ENCODE measurements around the gene CFI.
"Not testable (repeated sequence)": the region's sequence is repeated elsewhere in the genome, so short reads cannot be mapped to it uniquely, and the experiment has no call there.

Gene CFI

DNA sequence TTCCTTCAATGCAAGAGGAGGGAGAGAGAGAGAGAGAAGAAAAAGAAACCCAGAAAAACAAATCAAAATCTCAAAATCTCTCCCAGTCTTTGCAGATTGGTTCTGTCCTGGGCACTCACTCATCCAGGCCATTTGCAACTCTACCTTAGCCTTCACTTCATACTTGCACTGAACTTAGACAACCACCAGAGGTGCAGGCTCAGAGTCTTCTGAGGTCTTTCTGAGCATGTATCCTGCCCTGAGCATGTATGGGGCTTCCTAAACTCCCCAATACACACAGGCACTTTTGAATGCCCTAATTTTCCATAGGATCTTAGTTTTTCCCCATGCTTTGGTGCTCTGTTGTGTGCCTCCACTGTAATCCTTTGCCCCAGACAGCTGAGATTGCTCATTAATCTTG lies 2.9 kb downstream of the CFI start:
- DNase-seq (ENCODE audit: low spot score), result no peak

DNA sequence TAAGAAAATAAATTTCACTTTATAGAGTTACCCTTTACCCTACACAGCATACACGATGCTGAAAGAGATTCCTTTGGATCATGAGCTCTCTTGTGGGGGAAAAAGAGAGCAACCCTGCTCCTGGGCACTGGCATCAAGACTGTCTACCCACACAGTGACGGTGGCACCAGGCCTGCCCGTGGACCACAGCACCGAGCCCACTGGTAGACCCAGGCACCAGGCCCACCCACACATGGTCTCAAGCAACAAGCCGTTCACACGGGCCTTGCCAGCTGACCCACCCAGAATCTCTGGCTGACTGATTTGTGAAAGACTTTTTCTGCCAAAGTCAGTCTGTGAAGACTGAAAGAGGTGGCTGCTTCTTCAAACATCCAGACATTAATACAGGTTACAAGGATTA lies 6.7 kb downstream of the CFI start:
- no peak for DNase-seq (ENCODE audit: low spot score)

DNA sequence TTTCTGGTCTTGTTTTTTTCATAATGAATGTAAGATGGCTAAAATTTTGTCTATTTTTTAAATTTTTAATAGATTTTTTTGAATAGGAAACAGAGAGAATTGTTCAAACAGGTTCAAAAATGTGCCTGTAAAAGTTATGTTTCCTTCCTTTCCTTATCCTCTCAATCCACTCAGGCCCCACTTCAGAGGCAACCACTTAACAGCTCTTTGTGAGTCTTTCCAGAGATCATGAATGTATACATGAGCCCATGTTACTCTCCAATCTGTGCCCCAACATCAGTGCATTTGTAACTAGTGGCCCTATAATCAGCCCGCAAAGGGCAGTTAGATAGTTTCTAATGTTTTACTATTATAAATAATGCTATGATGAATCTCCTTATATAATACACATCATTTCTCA lies 14.0 kb downstream of the CFI start:
- no peak for DNase-seq (ENCODE audit: low spot score)

DNA sequence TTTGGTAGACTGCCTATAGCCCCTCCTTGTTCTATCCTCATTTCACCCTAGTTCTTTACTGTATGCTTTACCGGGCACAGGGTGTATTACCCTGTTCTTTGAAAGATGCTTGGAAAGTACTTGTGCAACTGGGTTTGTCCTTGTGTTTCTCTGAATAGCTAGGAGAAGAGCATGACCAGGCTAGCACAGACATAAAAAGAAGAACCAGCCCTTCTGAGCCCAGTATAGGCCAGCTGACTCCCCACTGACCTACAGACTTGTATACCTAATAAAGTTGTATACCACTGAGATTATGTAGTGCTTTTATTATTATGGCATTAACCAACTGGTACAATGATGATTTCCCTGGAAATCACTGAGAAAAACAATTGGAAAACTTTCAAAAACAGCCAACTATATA lies 15.0 kb downstream of the CFI start:
- DNase-seq (ENCODE audit: low spot score), result no peak

DNA sequence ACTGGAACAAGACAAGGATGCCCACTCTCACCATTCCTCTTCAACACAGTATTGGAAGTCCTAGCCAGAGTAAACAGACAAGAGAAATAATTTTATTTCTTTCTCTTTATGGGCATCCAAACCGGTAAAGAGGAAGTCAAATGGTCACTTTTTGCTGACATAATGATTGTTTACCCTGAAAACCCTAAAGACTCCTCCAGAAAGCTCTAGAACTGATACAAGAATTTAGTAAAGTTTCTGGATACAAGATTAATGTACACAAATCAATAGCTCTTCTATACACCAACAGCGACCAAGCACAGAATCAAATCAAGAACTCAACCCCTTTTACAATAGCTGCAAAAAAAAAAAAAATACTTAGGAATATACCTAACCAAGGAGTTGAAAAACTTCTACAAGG lies 19.7 kb downstream of the CFI start:
- DNase-seq (ENCODE audit: low spot score), result not testable (repeated sequence)

DNA sequence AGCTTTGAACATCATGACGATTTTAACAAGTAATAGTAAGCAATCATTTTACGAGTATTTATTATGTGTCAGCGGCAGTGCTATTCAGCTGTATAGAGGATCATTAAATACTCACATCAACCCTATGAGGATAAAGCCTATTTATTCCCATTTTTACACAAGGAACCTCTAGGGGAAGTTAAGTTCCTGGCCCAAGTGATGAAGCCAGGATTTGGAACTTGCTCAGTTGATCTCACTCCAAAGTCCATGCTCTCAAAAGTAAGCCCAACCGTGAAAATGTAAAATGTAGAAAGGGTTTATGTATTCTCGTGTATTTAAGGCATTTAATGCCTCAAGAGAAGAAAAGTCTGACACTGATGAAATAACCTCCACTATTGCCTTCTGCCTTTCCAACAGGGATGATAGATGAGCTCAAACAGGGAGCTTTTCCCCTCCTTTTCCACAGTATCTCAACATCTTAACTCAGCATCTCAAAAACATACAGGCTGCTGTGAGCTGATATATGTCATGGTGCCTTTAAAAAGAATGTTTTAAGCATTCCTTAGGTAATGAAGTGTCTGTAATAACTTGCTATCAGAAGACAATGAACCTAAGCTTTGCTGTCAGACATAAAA lies 36.9 kb downstream of the CFI start:
- no peak for DNase-seq (ENCODE audit: low spot score)

DNA sequence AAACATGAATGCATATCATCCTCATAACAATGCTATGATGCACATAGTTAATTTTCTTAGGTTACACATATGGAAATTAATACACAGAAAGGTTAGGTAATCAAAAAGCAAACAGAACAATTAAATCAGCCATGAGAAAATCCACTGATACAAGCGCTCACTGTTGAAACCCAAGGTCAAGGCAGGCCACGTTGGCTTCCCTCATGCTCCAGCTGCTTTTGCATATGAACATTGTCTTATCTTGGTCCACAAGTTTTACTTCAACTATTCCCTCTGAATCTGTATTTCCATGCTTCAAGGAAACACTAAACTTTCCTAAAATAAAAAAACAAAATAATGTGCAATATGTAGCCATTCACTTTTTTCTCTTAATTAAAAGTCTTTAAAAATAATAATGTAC lies 37.4 kb downstream of the CFI start:
- no peak for DNase-seq (ENCODE audit: low spot score)

DNA sequence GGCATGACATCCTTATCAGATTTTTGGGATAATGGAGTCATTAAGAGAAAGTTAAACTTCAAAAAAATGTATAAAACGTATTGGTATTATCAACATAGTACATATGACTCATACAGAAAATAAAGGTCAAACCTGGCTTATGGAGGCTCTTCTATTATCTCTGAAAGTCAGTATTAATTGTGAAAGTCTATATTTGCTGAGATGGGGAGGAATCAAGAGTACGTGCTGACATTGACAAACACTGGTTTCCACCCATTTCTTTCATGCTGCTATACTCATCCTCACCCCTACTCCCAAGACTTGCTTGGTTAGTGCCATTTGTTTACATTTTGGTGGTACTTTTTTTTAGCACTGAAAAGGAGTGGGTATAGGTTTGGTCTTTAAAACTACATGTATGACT lies 41.1 kb downstream of the CFI start:
- DNase-seq (ENCODE audit: low spot score), result no peak

DNA sequence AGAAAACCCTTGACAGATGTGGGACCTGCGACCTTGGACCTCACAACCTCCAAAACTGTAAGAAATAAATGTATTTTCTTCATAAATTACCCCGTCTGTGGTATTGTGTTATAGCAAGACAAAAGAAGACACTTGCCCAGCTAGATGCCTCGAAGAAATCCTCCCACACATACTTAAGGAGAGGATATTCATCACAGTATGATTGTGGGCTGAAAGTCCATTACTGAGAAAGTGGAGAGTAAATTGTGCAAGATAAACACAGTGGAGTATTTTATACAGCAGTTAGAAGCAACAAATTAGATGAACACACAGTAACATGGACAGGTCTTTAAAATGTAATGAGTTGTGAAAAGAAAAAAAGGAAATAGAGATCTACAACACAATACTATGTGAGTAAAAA lies 46.1 kb downstream of the CFI start:
- DNase-seq (ENCODE audit: low spot score), result no peak

DNA sequence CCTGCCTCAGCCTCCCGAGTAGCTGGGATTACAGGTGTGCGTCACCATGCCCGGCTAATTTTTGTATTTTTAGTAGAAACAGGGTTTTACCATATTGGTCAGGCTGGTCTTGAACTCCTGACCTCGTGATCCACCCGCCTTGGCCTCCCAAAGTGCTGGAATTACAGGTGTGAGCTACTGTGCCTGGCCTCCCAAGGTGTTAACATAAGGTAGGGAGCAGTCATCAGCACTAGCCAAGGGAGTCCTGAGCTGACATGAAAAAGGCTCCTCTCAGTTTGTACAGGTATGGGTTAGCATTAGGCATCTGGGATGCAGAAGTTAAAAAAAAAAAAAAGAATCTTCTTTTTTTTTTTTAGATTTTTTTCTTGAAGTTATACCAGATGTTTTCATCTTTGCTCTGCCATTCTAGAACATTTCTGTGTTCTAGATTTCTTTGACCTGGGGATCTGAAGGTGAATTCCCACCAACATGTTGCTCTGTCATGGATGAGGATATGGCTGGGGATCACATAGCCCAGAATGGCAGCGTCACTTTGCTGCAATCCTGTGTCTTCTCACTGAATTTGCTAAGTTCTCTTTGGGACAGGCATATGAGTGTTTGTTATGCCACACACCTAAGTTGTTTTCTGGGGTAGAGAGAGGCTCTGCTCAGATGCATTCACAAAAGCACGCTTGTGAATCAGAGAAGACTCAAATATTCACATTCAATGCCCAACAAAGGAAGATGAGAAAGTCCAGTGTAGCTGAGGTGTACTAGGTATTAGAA lies 47.5 kb downstream of the CFI start:
- no peak for DNase-seq (ENCODE audit: low spot score)

DNA sequence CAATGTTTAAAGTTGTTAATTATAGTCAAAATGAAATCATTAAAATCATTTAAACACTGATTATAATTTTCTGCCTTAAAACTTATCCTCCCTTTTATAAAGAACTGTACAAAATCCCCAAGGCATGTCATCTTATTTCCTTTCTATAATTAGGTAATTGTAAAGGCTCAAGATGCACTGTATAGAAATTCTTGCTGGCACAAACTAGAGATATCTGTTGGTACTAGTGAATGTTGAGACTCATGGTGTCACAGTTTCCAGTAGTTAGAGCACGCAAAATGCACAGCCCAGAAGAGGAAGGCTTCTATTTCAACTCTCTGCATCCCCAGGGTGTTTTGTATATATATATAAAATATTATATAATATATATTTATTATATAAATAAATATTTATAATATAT lies 49.3 kb downstream of the CFI start:
- no peak for DNase-seq (ENCODE audit: low spot score)

DNA sequence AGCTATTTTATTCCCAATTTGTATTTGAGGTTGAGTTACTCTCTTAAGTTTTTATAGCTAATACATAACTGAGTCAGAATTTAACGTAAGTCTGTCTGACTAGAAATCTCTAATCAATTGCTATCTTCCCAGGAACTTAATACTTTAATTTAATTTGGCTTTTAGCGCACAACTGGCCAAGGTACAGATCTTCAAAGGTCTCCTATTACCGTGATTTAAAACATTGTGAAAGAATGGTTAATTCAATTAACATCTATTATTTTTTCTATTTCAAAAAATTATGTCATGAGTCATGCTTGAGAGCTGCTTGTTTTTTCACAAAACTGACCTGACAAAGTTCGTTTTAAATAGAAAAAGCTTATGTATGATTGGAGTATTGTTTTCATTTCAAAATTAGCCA lies 49.9 kb downstream of the CFI start:
- no peak for DNase-seq (ENCODE audit: low spot score)

DNA sequence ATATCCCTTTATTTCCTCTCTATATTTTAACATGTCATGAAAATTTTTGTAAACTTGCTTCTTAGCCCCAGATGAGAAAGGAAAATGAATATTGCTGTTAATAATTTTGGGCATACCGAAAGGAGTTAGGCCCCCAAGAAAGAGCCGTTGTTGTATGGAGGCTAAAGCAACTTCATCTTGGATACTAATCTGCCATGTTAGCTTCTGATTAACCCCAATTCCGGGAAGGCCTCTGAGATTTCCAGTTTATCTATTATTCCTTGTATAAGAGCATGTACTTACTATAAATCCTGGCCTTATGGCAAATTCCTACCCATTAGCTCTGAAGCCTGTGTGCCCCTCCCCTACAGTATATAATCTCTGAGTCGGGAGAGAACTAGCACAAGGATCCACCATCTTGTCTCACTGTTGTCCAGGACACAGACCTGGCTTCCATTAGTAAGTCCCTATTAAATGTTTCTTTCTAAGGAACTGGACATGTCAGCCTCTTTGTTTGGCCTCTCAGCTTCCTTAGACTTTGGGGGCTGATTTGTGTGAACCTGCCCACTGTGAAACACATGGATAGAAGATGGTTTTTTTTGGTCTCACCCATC lies 51.1 kb downstream of the CFI start:
- DNase-seq (ENCODE audit: low spot score), result no peak

DNA sequence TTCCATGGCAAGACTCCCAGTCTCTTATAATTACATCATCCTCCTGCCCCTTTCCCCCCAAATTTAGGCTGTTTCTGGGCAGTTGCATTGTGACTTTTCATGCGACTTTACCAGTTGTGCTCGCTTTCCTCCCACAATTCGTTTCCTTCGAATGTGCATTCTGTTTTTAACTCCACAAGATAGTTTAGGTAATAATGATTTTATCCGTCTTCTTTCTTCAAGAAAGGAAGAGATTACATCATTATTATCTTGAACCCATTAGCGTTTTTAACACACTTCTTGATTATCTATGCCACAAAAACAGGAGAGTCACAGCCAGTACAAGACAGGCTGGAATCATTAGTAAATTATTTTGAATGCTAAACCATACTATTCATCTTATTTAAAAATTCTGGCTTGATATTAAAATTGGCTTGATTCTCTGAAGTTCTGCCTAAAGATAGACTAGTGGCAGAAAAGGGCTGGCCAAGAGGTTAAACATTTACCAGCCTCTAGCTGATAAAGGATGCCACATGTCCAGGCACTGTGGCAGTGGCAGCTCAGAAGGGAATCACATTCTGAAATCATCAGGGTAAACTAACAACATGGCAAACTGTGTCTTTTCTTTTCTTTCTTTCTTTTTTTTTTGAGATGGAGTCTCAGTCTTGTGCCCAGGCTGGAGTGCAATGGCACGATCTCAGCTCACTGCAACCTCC lies 52.3 kb downstream of the CFI start:
- no peak for DNase-seq (ENCODE audit: low spot score)

DNA sequence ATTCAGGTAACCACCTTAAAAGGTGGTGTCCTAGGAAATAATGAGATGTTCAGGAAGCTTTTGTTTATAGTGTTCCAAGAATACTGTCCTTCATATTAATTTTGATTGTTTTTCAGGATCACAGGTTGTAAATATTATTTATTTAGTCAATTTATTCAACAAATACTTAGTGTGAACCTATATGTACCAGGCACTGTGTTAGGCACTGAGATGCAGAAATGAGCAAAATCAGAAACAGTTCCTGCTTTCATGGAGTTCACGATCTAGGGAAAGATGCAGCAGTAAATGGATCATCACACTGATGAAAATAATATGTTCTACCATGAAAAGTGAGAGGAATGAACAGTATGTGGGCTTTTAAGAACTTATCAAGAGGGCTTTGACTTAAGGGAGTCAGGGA lies 53.7 kb downstream of the CFI start:
- no peak for DNase-seq (ENCODE audit: low spot score)

DNA sequence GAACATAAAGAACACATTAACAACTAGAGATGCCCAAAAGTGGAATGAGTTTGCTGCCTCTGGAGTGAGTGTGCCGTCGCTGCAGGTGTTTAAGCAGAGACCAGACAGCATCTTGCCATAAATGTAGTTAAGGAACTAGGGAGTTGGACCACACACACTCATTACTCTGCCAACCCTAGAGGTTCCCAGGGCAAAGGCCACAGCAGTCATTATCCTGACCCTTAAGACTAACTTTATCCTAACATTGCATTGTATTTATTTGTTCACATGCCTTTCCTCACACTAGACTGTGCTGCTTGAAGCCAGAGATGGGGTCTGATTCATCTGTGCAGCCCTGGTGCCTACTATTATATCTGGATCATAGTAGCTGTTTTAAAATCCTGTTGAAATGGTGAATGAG lies 55.1 kb downstream of the CFI start:
- no peak for DNase-seq (ENCODE audit: low spot score)

DNA sequence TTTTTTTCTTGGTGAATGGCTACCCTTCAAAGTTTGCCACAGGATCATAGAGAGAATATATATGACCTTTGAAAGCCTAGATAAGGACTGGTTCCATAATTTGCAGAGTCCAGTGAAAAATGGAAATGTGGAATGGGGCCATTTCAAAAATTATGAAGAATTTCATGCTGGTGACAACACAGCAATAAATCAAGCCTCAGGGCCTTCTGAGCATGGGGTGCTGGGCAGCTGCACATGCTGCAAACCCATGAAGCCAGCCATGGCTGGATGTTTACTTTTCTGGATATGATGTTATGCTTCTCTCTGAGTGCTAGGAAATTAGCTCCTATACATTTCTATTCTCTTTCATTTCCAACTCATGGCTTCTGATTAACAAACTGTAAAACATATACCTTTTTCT lies 56.0 kb downstream of the CFI start:
- no peak for DNase-seq (ENCODE audit: low spot score)

DNA sequence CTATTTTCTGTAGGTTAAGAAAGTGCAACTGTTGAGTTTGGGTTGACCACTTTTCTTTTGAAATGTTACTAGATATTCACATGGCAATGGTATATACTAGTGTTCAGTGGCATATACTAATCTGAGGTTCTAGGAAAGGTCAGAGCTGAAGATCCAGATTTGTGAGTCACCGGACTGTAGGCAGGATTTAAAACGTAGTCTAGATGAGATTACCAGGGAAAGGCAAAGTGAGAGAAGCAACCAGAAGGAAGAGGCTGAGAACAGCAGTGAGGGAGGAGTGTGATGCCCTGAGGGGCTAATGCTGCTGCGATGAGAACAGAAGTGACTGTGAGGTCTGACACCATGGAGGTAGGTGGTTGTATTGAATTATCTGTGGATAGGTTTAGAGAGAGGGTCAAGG lies 62.3 kb downstream of the CFI start:
- no peak for DNase-seq (ENCODE audit: low spot score)

DNA sequence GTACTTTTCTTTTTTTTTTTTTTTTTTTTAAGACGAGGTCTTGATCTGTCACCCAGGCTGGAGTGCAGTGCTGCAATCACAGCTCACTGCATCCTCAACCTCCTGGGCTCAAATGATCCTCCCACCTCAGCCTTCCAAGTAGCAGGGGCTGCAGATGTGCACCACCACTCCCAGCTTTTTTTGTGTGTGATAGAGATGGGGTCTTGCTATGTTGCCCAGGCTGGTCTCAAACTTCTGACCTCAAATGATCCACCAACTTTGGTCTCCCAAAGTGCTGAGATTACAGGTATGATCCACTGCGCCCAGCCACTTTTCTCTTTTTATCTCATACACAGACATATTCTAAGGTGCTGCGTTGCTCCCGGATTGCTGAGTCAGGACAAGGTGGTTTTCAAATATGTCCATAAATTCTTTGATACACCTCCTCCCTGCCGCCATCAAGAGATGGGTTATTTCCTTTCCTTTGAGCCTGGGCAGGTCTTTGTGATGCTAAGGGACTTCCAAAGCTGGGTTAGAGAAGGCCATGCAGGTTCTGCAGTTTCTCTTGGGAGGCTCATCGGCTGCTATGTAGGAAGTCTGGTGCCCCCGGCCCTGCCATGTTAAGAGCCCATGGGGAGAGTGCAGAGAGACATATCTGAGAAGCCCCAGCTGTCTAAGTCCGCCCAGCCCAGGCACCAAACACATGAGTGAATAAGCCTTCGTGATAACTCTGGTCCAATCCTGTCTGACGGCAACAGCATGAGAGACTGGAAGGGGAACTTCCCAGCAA lies 63.5 kb downstream of the CFI start:
- DNase-seq (ENCODE audit: low spot score), result no peak

DNA sequence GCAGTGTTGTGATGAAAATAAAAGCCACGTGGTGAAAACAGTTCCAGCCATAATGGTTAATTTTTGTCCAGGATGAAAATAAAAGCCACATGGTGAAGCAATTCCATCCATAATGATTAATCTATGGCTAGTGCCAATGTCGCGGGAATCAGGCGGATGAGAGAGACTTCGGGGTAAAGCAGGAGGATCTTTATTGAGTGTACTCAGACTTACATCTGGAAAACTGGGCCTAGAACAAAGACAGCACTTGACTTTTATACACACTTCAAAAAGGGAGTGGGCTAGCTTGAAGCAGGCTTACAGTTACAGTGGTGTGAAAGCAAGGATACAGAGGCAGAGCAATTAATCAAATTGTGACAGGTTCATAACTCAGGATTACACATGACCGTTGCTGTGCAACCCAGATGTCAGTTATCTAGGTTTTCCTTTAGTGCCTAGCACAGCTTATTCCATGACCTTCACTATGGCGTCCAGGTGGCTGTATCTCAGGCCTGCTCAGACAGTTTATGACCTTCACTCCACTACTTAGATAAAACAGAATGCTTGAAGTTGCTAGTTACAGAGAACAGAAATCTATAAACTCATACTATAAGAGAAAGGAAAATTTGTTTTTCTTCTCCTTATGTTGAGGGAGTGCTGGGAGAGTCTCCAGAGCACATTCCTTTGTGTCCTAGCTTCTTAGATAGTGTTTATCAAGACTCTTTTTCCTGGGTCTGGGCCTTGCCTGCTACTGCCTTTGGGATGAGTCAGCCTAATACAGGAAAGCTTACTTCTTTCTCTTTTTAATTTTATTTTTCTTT lies 66.0 kb downstream of the CFI start:
- no peak for DNase-seq (ENCODE audit: low spot score)

DNA sequence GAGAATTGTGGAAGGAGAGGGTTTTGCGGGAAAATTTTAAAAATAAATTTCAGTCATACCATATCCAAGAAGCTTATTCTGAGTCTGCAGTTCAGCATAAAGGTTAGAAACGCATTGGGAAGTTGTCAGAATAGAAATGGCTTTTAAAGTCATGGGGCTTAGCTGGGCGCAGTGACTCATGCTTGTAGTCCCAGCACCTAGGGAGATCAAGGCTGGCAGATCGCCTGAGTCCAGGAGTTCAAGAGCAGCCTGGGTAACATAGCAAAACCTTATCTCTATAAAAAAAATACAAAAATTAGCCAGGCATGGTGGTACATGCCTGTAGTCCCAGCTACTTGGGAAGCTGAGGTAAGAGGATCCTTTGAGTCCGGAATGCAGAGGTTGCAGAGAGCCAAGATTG lies 68.1 kb downstream of the CFI start:
- no peak for DNase-seq (ENCODE audit: low spot score)

Measured in RKO (cell line).